Stimulated activated CD4-positive, alpha-beta T cell treated with anti-CD3 and anti-CD28 coated beads, TNF-alpha, amount 100 ng/mL, for 1 hour (primary cell): ENCODE results near the gene FOXP3.

ENCODE experiments used
- DNase-seq, 3 donors: peaks; one replicate each; pipeline ENCODE4 v3.0.0-alpha.2; 2020; ENCODE audit warnings: low read depth in 3 of 3, low spot score in 1 of 3

The FOXP3 gene

DNA sequence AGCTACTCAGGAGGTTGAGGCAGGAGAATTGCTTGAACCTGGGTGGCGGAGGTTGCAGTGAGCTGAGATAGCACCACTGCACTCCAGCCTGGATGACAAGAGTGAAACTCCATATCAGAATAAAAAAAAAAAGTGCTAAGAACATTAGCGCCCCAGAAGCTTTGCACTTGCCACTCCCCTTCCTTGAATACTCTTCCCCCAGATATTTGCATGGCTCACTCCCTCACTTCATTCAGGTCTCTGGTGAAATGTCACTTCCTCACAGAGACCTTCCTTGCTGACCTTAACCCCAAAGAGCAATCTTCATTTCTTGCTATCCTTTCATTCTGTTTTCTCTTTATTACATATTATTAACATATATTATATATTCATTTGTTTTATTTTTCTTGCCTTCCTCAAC, 42.6 kb downstream of the FOXP3 start:
- DNase-seq: no peak

DNA sequence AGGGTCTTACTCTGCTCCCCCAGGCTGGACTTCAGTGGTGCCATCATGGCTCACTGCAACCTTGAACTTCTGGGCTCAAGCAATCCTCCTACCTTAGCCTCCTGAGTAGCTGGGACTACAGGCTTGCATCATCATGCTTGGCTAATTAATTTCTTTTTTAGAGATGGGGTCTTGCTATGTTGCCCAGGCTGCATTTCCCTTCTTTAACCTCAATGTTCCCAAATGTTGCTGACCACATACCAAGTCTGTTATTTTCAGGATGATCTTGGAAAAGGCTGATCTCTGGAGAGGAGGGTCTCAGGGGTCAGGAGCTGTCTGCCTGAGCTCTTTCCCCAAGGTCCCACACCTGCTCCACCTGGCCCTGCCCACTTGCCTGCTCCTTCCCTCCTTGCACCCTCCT, 44.4 kb downstream of the FOXP3 start:
- DNase-seq: no peak

DNA sequence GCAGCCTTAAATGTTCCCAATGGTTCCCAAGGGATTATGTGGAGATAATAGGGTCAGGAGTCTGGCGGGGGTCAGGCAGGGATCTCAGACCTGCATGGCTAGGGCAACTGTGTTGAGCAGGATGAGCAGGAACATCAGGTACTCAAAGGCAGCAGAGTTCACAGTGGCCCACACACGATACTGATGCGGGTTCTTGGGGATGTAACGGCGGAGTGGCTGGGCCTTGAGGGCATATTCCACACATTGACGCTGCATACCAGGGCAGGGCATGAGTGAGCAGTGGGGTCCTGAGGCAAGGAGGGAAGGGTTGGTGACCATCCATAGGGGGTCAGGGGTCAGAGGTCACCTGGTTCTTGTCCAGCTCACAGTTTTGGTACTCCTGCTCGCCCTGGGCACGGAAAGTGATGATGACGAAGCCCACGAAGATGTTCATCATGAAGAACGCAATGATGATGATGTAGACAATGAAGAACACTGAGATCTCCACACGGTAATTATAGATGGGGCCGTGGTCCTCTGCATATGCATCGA, 49.4 kb downstream of the FOXP3 start:
- DNase-seq: no peak

DNA sequence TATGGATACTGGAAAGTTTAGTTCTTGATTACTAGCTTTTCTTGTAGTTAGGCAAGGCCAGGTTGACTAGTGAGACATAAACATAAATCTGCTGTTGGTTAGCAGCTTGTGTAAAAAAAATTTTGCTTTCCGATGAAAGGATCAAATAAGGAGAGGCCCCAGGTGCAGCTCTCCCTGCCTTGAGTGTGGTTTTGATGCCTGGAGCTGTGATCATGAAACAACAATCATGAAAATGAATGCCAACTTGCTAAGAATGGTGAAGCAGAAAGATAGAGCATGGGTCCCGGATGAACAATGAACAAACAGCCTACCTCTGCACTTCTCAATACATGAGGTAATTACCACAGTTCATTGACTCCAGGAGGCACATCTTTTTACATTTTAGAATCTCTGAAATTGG, 50.1 kb downstream of the FOXP3 start:
- no peak for DNase-seq

DNA sequence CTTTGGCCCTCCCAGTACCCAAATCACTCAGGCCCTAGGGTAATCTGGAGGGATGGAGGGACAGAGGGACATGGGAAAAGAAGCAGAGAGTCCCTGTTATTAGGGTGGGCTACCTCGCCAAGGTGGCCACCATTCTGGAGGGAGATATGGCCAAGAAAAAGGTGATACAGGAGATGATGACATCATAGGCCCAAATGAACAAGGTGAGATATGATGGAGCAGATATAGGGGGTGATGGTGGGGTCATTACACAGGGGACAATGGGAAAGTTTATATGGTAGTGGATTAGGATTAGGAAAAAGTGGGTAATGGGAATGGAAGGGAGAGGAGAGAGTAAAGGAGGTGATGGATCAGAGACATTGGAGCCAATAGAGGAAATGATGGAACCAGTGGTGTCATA, 51.6 kb downstream of the FOXP3 start:
- DNase-seq: no peak

DNA sequence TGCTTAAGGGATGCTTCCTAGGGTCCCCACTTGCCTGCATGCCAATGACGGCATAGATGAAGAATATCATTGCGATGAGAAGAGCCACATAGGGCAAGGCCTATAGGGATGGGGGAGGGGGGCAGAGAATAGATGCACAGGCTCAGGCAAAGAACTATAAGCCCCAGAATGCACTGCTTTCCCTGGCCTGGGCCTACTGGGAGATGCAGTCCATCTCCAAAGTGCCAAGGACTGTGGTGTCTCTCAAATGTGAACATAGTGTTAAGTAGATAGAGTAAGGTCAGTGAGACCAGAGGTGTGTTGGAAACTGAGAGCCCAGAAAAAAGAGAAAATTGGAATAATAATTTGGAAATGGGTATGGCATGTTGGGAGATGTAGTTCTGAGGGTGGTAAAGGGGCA, 52.3 kb downstream of the FOXP3 start:
- DNase-seq: no peak

DNA sequence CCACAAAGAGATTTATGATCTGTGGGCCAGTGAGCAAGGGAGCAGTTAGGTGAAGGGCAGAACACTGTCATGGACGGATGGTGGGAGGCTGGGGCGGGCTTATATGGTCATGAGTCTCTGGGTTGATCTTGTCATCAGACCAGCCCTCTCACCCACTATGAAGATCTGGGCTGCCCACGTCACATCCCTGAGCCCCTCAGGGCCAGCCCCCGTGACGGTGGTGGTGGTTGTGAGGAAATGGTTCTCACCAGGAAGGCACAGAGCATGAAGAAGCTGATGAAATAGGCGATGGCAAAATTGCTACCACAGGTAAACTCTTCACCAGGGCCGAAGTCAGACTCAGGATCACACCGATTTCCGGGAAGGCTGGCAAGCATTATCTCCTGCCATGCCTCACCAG, 53.4 kb downstream of the FOXP3 start:
- no peak for DNase-seq

DNA sequence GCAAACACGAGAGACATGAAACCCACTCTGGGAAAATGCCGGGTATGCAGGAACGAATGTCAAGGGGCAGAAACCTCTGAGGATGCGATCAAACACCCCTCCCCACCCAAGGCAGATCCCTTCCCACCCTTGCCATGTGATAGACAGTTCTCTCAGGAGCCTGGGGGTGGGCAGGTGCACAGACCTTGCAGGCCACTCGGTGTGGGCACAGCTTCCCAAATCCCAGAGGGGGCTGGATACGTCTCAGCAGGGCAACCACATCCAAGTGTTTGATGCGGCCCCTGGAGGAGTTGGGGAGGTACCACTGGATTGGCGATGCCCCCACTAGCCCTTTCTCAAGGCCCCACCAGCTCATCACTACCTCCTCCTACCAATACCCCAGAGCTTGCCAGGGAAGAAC, 54.1 kb downstream of the FOXP3 start:
- DNase-seq: no peak

DNA sequence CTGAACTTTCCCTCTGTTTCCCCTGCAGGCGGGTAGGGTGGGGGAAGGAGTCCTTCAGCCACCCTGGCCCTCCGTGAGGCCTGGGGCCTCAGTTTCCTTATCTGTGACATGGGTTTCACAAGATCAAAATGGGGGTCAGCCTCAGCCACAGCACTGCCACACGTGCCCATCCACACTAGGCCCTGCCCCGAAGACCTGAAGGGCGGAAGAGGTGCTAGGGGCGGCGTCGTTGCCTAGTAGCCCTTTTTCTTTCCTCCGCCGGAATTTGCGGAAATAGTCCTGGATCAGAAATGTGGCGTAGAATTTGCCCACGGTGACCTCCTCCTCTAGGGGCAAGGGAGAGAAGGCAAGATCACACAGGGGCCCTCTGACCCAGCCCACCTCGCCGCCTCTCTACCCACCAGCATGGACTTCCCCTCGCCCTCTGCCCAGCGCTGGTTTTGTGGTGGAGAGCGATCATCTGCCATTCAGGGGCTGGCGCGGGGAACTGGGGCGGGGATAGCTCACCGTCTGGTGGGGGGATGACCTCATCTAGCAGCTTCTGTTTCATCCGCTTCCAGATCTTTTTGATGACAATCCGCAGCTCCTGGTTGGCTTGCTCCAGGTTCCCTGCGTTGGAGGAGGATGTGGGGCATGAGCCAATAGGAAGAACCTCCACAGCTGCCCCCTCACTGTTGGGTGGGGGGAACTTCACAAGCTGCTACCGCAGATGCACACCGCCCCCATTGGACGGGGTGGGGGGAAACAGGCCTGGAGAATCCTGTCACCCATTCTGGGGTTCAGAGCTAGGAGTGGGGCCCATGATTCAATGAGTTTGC, 54.9 kb downstream of the FOXP3 start:
- DNase-seq: no peak

DNA sequence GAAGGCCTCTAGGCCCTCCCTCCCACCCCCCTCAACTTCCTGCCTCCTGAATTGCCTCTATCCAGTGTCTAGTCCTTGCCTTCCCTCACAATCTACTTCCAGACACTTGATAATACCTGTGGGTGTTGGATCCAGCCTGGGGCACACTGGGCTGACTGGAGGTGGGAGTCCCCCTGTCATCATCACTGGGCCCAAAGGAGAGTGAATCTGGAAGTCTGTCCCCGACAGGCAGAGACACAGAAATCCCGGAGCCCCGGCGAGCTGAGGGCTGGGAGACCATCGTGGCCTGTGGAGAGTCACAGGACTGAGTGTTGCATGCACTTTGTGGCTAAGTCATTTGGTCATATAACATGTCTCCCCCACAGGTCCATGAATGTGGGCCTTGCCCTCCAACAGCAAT, 56.1 kb downstream of the FOXP3 start:
- no peak for DNase-seq

DNA sequence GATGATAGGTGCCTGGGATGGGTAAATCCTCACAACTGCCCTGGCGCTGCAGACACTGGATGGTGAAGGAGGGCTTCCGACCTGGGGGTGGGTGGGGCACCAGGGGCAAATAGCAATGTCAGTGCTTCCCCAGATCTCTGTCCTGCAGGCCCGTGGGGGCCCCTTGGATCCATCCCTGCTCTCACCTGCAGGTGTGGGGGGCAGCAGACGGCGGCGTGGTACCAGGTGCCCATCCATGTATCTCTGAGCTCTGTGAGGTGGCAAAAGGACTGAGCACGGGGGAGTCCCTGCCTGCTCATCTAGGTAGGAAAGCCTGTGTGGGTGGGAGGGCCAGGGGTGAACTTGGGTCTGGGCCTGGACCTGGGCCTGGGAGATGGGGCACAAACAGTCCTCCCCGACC, 58.0 kb downstream of the FOXP3 start:
- no peak for DNase-seq

DNA sequence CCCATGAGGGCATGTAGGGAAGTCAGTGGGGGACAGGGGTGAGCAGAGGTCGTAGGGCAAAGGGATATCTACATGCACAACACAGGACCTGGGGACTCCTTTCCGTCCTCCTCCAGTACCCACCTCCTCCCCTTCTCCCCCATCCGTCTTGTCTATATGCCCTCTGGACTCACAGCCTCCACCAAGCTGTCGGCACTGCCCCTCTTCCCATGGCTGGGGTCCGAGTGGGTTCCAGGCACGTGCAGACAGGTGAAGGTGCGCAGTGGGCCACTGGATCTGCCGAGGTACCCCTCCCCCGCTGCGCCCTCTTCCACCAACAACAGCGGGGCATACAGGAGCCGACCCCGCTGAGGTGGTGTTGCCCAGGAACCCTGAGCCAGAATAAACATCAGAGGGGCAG, 59.1 kb downstream of the FOXP3 start:
- DNase-seq: no peak

DNA sequence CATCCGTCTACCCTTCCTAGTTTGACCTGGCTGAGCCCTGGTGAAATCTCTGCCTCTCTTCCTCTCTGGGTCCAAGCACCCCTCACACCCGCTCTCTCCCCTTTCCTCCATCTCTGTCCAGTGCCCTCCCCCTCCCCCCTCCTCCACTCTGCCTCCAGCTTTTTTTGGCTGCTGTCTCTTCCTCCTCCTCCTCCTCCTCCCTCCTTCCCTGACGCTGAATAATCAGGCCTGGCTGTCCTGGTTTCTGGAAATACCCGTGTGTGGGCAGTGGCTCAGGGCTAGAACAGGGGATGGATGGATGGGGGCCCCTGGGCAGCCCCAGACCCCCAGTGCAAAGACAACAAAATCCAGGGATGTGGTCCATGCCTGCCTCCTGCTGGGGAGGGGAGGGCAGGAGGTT, 59.8 kb downstream of the FOXP3 start:
- no peak for DNase-seq

DNA sequence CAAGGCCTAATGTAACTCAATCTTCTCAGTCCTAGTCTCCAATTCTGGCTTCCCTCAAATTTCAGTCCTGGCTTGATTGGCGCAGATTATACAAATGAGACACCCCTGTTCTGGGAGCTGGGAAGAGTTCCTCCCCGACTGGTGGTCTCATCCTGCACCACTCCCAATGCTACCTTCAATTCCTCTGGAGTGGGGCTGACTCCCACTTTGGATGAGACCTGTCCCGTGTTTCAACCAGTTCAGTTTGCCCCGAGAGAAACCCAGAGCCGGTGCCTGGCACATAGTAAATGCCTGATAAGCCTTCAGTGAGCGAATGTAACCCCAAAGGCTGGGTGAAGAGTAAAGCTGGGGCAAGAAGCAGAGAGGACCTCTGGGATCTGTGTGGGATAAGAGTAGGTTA, 60.5 kb downstream of the FOXP3 start:
- DNase-seq: no peak

DNA sequence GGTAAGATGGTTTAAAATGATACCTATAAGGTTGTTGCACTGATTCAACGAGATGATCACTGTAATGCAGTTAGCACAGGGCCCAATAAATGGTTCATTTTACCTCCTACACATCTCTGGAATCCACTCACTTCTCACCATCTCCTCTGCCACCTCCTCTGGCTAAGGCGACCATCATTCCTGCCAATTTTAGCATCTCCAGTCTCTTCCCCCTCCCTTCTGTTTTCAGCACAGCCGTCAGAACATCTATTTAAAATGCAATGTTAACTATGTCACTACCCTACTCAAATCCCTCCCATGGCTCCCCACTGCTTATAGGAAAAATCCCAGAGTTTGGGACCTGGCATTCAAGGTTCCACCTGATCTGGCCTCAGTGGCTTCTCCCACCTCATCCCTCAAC, 61.0 kb downstream of the FOXP3 start:
- DNase-seq: no peak

DNA sequence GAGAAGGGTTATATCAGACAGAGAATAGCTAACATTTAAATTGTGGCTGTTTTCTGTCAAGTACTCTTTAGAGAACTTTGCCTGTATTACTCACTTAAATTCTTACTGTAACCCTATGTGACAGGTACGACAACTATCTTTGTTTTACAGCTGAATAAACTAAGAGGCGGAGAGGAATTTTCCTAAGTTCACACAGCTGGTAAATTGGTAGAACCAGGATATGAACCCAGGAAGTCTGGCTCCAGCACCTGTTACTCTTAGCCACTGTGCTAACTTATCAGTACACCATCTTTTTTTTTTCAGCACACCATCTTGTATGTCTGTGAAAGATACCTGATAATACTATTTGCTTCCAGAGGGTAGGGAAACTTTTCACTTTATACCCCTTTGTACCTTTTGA, 62.5 kb downstream of the FOXP3 start:
- DNase-seq: no peak
